ENCODE results near the gene RPL19.

GRCh38 chr17:39194089-39194984, 5.7 kb upstream of the RPL19 start:
- no peak for TF ChIP-seq CTCF (IDR thresholded peaks at IDR 0.05)
- no peak for TF ChIP-seq POLR2A (IDR thresholded peaks at IDR 0.05)

Measured in testis (tissue), 2 donors.